Activated CD8-positive, alpha-beta T cell treated with anti-CD3 and anti-CD28 coated beads, Interleukin-2, amount 10 ng/mL, durations not matched to agents 7 days and 5 days (primary cell): ENCODE results near the gene CNPY4. TPM values are rescaled to one million over a fixed set of nuclear protein-coding genes. Genes with fewer than 3 reads are reported as not detected.

ENCODE experiments used
- ATAC-seq: fragments of 150-1000 bp; cut with Tn5 transposase; one replicate; pipeline ENCODE4 v1.10.0; 2021; ENCODE audit warnings: moderate library complexity
- CTCF ChIA-PET: fragments of 350-600 bp; sonication (Branson Sonifier 250); formaldehyde crosslinking; loops from one replicate; lab custom pipeline; 2021; ENCODE audit warnings: antibody characterized with exemption; lab: Charles Lee
- POLR2A ChIA-PET: fragments of 350-600 bp; sonication (Branson Sonifier 250); formaldehyde crosslinking; loops from one replicate; lab custom pipeline; 2021; ENCODE audit warnings: antibody characterized with exemption; lab: Charles Lee
- DNase-seq: peaks from one replicate; pipeline ENCODE4 v3.0.0-alpha.2; 2020
- H3K27ac Mint-ChIP-seq: one replicate; pipeline ENCODE4 v1.8.0; 2021; ENCODE audit warnings: mild to moderate bottlenecking, mixed read lengths
- H3K27me3 Mint-ChIP-seq: one replicate; pipeline ENCODE4 v1.8.0; 2021; ENCODE audit warnings: low read depth, mixed read lengths
- H3K36me3 Mint-ChIP-seq: one replicate; pipeline ENCODE4 v1.8.0; 2021; ENCODE audit warnings: low read depth, mixed read lengths
- H3K4me1 Mint-ChIP-seq: one replicate; pipeline ENCODE4 v1.8.0; 2021; ENCODE audit warnings: low read depth, mixed read lengths
- H3K4me3 Mint-ChIP-seq: one replicate; pipeline ENCODE4 v1.8.0; 2021; ENCODE audit warnings: mild to moderate bottlenecking, mixed read lengths
- H3K9me3 Mint-ChIP-seq: one replicate; pipeline ENCODE4 v1.8.0; 2022; ENCODE audit warnings: mixed read lengths; ENCODE audit not compliant: insufficient read depth
- total RNA-seq, 2 experiments: library from RNA; stranded (reverse); gene quantifications; one replicate each; pipeline ENCODE4 v1.2.3, GENCODE V29; 2021

The CNPY4 gene
- total RNA-seq, 2 experiments from 2014 or later: 32.4 to 35.5 TPM

- peaks cover 53% of the 10 kb centered on the region for H3K4me1 Mint-ChIP-seq
- H3K36me3 Mint-ChIP-seq: peaks cover 60% of the 10 kb centered on the region
- no peak overlapping the region for H3K4me3 Mint-ChIP-seq
- POLR2A ChIA-PET: interaction anchor here (0.5 to 6.3 kb wide), 2 partner anchors 9 to 75 kb away, joined by 3 to 57 read pairs; partner anchors contain the start of genes AP4M1 and MCM7
- CTCF ChIA-PET: interaction anchor here (1.0 kb wide), 1 partner anchor 10 kb away, joined by 3 read pairs; the partner anchor contains the start of genes AP4M1 and MCM7
- H3K27me3 Mint-ChIP-seq: no peaks in the 10 kb centered on the region
- ATAC-seq (no peak), DNase-seq (no peak)
- H3K9me3 Mint-ChIP-seq: no peaks in the 10 kb centered on the region
- no peak overlapping the region for H3K27ac Mint-ChIP-seq
Observed at GRCh38 chr7:100091411-100092181, 27.8 kb upstream of the CNPY4 start.

GRCh38 chr7:100093054-100093453, 26.4 kb upstream of the CNPY4 start:
- Mint-ChIP-seq H3K36me3 (peaks cover 72% of the 10 kb centered on the region), H3K27me3 (no peaks in the 10 kb centered on the region), H3K9me3 (no peaks in the 10 kb centered on the region), H3K4me1 (peaks cover 56% of the 10 kb centered on the region), H3K27ac (no peak overlapping the region), H3K4me3 (no peak overlapping the region)
- ChIA-PET CTCF (no interaction called here), POLR2A (interaction anchor here (0.7 to 6.3 kb wide), 2 partner anchors 8 to 64 kb away, joined by 3 to 57 read pairs; partner anchors contain the start of genes AP4M1 and MCM7)
- DNase-seq (no peak), ATAC-seq (no peak)

GRCh38 chr7:100093498-100093897, 25.9 kb upstream of the CNPY4 start:
- H3K36me3 Mint-ChIP-seq: peaks cover 76% of the 10 kb centered on the region
- CTCF ChIA-PET: no interaction called here

GRCh38 chr7:100093925-100094486, 25.4 kb upstream of the CNPY4 start:
- ChIA-PET CTCF (no interaction called here), POLR2A (interaction anchor here (6.3 kb wide), 1 partner anchor 7 kb away, joined by 57 read pairs; the partner anchor contains the start of genes AP4M1 and MCM7)
- DNase-seq: no peak
- H3K27ac Mint-ChIP-seq: no peak overlapping the region
- no peak overlapping the region for H3K4me3 Mint-ChIP-seq
- peaks cover 60% of the 10 kb centered on the region for H3K4me1 Mint-ChIP-seq
- no peak for ATAC-seq
- H3K36me3 Mint-ChIP-seq: peaks cover 81% of the 10 kb centered on the region
- H3K27me3 Mint-ChIP-seq: no peaks in the 10 kb centered on the region
- no peaks in the 10 kb centered on the region for H3K9me3 Mint-ChIP-seq

More at GRCh38 chr7:100093498-100093897, 25.9 kb upstream of the CNPY4 start:
- H3K9me3 Mint-ChIP-seq: no peaks in the 10 kb centered on the region
- no peak overlapping the region for H3K27ac Mint-ChIP-seq
- DNase-seq: no peak
- POLR2A ChIA-PET: interaction anchor here (6.3 kb wide), 1 partner anchor 7 kb away, joined by 57 read pairs; the partner anchor contains the start of genes AP4M1 and MCM7
- no peak for ATAC-seq
- H3K27me3 Mint-ChIP-seq: no peaks in the 10 kb centered on the region
- H3K4me3 Mint-ChIP-seq: no peak overlapping the region
- peaks cover 56% of the 10 kb centered on the region for H3K4me1 Mint-ChIP-seq

- CTCF ChIA-PET: no interaction called here
- H3K27ac Mint-ChIP-seq: peak overlapping the region; percentile 43
- peaks cover 65% of the 10 kb centered on the region for H3K4me1 Mint-ChIP-seq
- no peak for DNase-seq
- H3K9me3 Mint-ChIP-seq: no peaks in the 10 kb centered on the region
- ATAC-seq: no peak
- H3K27me3 Mint-ChIP-seq: no peaks in the 10 kb centered on the region
- POLR2A ChIA-PET: interaction anchor here (0.5 to 1.2 kb wide), 7 partner anchors 10 to 291 kb away, joined by 3 to 5 read pairs (median 3); partner anchors contain the start of genes TRIM4 and ZSCAN21
- H3K4me3 Mint-ChIP-seq: no peak overlapping the region
- peaks cover 93% of the 10 kb centered on the region for H3K36me3 Mint-ChIP-seq
Observed at GRCh38 chr7:100095289-100095688, 24.1 kb upstream of the CNPY4 start.

- ATAC-seq (no peak), DNase-seq (no peak)
- Mint-ChIP-seq H3K9me3 (no peaks in the 10 kb centered on the region), H3K4me1 (peaks cover 61% of the 10 kb centered on the region), H3K36me3 (peaks cover 92% of the 10 kb centered on the region), H3K27me3 (no peaks in the 10 kb centered on the region), H3K4me3 (no peak overlapping the region), H3K27ac (no peak overlapping the region)
- POLR2A ChIA-PET: interaction anchor here (0.5 to 1.2 kb wide), 6 partner anchors 11 to 291 kb away, joined by 3 to 4 read pairs (median 3); partner anchors contain the start of genes TRIM4 and ZSCAN21
- CTCF ChIA-PET: no interaction called here
Observed at GRCh38 chr7:100095704-100096103, 23.7 kb upstream of the CNPY4 start.

- H3K27me3 Mint-ChIP-seq: no peaks in the 10 kb centered on the region
- no peaks in the 10 kb centered on the region for H3K9me3 Mint-ChIP-seq
- peaks cover 51% of the 10 kb centered on the region for H3K4me1 Mint-ChIP-seq
- POLR2A ChIA-PET: interaction anchor here (0.7 to 4.6 kb wide), 4 partner anchors 8 to 690 kb away, joined by 3 to 57 read pairs (median 11); partner anchors contain the start of genes BUD31, COPS6 and ZNF3
- no peak for DNase-seq
- CTCF ChIA-PET: no interaction called here
- peak overlapping the region; percentile 26 for H3K27ac Mint-ChIP-seq
- ATAC-seq: no peak
- peaks cover 68% of the 10 kb centered on the region for H3K36me3 Mint-ChIP-seq
- peak overlapping the region; percentile 89 for H3K4me3 Mint-ChIP-seq
Observed at GRCh38 chr7:100098913-100099312, 20.5 kb upstream of the CNPY4 start.

GRCh38 chr7:100099452-100099851, 20.0 kb upstream of the CNPY4 start:
- Mint-ChIP-seq H3K27ac (peak overlapping the region; percentile 92), H3K36me3 (peaks cover 67% of the 10 kb centered on the region), H3K4me3 (peak overlapping the region; percentile 89), H3K4me1 (peaks cover 51% of the 10 kb centered on the region), H3K9me3 (no peaks in the 10 kb centered on the region), H3K27me3 (no peaks in the 10 kb centered on the region)
- POLR2A ChIA-PET: interaction anchor here (0.7 to 4.6 kb wide), 4 partner anchors 9 to 690 kb away, joined by 3 to 57 read pairs (median 11); partner anchors contain the start of genes BUD31, COPS6 and ZNF3
- CTCF ChIA-PET: no interaction called here
- DNase-seq: no peak
- no peak for ATAC-seq

- CTCF ChIA-PET: interaction anchor here (0.8 to 3.6 kb wide), 8 partner anchors 11 to 542 kb away, joined by 3 to 24 read pairs (median 5); partner anchors contain the start of genes MBLAC1 and ZSCAN21
- Mint-ChIP-seq H3K4me1 (peaks cover 46% of the 10 kb centered on the region), H3K27me3 (no peaks in the 10 kb centered on the region), H3K27ac (peak overlapping the region; percentile 92), H3K36me3 (peaks cover 58% of the 10 kb centered on the region), H3K9me3 (no peaks in the 10 kb centered on the region), H3K4me3 (peak overlapping the region; percentile 89)
- DNase-seq (peak; percentile 90), ATAC-seq (peak; percentile 76)
- POLR2A ChIA-PET: interaction anchor here (0.5 to 4.6 kb wide), 19 partner anchors 10 to 629 kb away, joined by 3 to 57 read pairs (median 7); partner anchors contain the start of genes CNPY4, COPS6, GPC2 and LAMTOR4
Observed at GRCh38 chr7:100100420-100101015, 18.9 kb upstream of the CNPY4 start.

- no peaks in the 10 kb centered on the region for H3K27me3 Mint-ChIP-seq
- H3K4me1 Mint-ChIP-seq: peaks cover 40% of the 10 kb centered on the region
- no peaks in the 10 kb centered on the region for H3K9me3 Mint-ChIP-seq
- DNase-seq (peak; percentile 99), ATAC-seq (peak; percentile 86)
- peak within 1 kb of the TSS; percentile 89 for H3K4me3 Mint-ChIP-seq
- POLR2A ChIA-PET: interaction anchor here (0.6 to 4.6 kb wide), 24 partner anchors 10 to 543 kb away, joined by 3 to 57 read pairs (median 4); partner anchors contain the start of genes CNPY4, COPS6, GPC2 and LAMTOR4
- H3K27ac Mint-ChIP-seq: peak within 1 kb of the TSS; percentile 92
- CTCF ChIA-PET: interaction anchor here (0.8 to 3.6 kb wide), 12 partner anchors 9 to 542 kb away, joined by 3 to 24 read pairs (median 4); partner anchors contain the start of gene MBLAC1
- peaks cover 55% of the 10 kb centered on the region for H3K36me3 Mint-ChIP-seq
Observed at GRCh38 chr7:100101016-100101862, 18.2 kb upstream of the CNPY4 start, which contains the start of the genes AP4M1 and MCM7. AP4M1 (plus strand) TSS chr7:100101643; CDS start chr7:100101715, 72 bp downstream. MCM7 (minus strand) TSS chr7:100101397; CDS start chr7:100101294, 103 bp downstream.
